ENCODE measurements around the gene PRR29. TPM values are rescaled to one million over a fixed set of nuclear protein-coding genes. Genes with fewer than 3 reads are reported as not detected.
A peak's percentile ranks its signal among the peaks of the same experiment; 100 is the strongest.

PRR29 gene
- total RNA-seq, 1 donor from 2014 or later, result not detected

DNA sequence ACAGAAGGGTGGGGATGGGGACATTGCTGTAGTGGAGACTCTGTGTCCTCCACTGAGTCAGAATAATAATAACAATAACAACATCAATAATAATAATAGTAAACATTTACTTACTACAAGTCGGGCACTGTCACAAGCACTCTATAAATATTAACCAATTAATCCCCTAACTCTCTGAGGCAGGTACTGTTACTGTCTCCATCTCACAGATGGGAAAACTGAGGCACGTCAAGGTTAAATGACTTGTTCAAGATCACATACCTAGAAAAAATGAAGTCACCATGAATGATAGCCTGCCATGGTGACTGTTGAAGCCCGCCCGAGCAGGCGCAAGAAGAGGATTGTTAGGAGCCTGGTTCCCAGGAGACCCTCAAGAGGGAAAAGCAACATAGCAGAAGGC is 10.2 kb downstream of the PRR29 start:
- no peak overlapping the region for H3K4me3 ChIP-seq
- H3K27ac ChIP-seq (replicated peaks), result peak overlapping the region; percentile 89
- H3K4me1 ChIP-seq, result peaks cover 50% of the 10 kb centered on the region
- no peaks in the 10 kb centered on the region for H3K9me3 ChIP-seq (replicated peaks)
- no peaks in the 10 kb centered on the region for H3K36me3 ChIP-seq
- TF ChIP-seq, protein P1, sequence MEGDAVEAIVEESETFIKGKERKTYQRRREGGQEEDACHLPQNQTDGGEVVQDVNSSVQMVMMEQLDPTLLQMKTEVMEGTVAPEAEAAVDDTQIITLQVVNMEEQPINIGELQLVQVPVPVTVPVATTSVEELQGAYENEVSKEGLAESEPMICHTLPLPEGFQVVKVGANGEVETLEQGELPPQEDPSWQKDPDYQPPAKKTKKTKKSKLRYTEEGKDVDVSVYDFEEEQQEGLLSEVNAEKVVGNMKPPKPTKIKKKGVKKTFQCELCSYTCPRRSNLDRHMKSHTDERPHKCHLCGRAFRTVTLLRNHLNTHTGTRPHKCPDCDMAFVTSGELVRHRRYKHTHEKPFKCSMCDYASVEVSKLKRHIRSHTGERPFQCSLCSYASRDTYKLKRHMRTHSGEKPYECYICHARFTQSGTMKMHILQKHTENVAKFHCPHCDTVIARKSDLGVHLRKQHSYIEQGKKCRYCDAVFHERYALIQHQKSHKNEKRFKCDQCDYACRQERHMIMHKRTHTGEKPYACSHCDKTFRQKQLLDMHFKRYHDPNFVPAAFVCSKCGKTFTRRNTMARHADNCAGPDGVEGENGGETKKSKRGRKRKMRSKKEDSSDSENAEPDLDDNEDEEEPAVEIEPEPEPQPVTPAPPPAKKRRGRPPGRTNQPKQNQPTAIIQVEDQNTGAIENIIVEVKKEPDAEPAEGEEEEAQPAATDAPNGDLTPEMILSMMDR (IDR thresholded peaks at IDR 0.05; ENCODE audit: borderline replicate concordance), result no peak
- no peak for DNase-seq
- intact Hi-C loops (cut with micrococcal nuclease), result no loop called here
- H3K27me3 ChIP-seq (ENCODE audit: low read depth), result no peaks in the 10 kb centered on the region

DNA sequence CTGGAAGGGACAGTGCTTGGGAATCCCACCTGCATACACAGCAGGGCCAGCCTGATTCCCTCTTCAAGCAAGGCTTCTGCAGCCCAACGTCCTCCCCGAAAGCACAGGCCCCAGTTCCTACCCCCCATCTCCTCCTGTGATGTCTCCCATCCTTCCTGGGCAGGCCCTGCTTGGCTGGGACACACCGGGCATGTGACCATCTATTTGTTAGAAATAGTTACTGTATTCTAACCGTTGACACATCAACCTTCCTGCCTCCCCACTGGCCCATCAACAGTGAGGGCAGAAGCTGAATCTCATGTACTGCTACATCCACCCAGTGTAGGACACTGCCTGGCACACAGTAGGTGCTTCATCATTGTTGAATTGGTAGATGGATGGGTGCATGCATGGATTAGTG is 10.7 kb downstream of the PRR29 start:
- Histone ChIP-seq H3K27me3 (ENCODE audit: low read depth) (no peaks in the 10 kb centered on the region), H3K4me1 (peaks cover 46% of the 10 kb centered on the region), H3K9me3 (replicated peaks) (no peaks in the 10 kb centered on the region), H3K36me3 (no peaks in the 10 kb centered on the region), H3K27ac (replicated peaks) (peak overlapping the region; percentile 89), H3K4me3 (no peak overlapping the region)
- TF ChIP-seq, protein P1 (IDR thresholded peaks at IDR 0.05; ENCODE audit: borderline replicate concordance), result no peak
- DNase-seq, result no peak
- intact Hi-C loops (cut with micrococcal nuclease), result no loop called here

DNA sequence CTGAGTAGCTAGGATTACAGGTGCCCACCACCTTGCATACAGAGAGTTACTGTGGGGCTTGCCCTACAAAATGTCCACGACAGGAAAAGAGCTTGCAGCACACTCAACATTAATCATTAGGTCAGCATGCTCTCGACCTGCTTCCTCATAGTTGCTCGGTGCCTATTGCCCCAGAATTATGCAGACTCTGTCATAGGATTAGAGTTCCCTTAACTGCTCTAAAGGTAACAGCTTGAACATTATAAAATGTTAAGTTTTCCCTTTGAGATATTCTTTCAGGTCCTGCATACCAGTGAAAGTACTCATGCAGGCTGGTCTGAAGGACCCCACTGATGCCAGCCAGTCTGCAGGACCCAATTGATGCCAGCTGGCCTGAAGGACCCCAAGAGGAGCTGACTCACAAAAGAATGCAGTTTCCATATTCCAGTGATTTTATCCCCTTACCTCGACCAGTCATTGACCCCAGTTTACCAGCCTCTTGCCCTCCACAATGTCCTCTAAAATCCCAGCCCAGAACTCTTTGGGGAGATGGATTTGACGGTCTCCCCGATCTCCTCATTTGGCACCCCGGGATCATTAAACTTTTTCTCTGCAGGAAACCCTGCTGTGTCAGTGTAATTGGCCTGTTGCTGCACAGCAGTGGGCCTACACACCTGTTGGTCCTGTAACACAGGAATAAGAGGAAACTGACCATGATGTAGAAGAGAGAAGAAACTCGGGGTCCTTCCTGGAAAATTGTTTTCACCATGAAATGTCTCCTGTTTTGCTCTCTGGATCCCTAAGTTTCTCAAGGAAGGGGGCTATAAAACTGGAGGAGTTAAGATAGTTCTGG is 11.6 kb downstream of the PRR29 start:
- Histone ChIP-seq H3K36me3 (no peaks in the 10 kb centered on the region), H3K4me1 (peaks cover 50% of the 10 kb centered on the region), H3K9me3 (replicated peaks) (no peaks in the 10 kb centered on the region), H3K27ac (replicated peaks) (peak overlapping the region; percentile 89), H3K4me3 (no peak overlapping the region), H3K27me3 (ENCODE audit: low read depth) (no peaks in the 10 kb centered on the region)
- TF ChIP-seq, protein P1 (IDR thresholded peaks at IDR 0.05; ENCODE audit: borderline replicate concordance), result no peak
- intact Hi-C loops (cut with micrococcal nuclease), result no loop called here
- no peak for DNase-seq

DNA sequence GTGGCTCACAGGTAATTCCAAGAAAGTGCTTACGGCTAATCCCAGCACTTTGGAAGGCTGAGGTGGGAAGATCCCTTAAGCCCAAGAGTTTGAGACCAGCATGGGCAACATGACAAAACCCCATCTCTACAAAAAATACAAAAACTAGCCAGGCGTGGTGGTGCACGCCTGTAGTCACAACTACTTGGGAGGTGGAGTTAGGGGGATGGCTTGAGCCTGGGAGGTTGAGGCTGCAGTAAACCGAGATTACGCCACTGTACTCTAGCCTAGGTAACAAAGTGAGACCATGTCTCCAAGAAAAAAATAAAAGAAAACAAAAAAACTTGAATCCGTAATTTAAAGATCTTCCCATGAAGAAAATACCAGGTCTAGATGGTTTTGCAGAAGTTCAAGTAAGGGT is 17.3 kb downstream of the PRR29 start:
- intact Hi-C loops (cut with micrococcal nuclease), result no loop called here
- no peak for DNase-seq
- H3K4me1 ChIP-seq, result peaks cover 36% of the 10 kb centered on the region
- H3K4me3 ChIP-seq, result peak overlapping the region; percentile 67
- no peaks in the 10 kb centered on the region for H3K9me3 ChIP-seq (replicated peaks)
- no peaks in the 10 kb centered on the region for H3K36me3 ChIP-seq
- TF ChIP-seq, protein P1 (IDR thresholded peaks at IDR 0.05; ENCODE audit: borderline replicate concordance), result no peak
- H3K27me3 ChIP-seq (ENCODE audit: low read depth), result no peaks in the 10 kb centered on the region
- H3K27ac ChIP-seq (replicated peaks), result peak overlapping the region; percentile 92

DNA sequence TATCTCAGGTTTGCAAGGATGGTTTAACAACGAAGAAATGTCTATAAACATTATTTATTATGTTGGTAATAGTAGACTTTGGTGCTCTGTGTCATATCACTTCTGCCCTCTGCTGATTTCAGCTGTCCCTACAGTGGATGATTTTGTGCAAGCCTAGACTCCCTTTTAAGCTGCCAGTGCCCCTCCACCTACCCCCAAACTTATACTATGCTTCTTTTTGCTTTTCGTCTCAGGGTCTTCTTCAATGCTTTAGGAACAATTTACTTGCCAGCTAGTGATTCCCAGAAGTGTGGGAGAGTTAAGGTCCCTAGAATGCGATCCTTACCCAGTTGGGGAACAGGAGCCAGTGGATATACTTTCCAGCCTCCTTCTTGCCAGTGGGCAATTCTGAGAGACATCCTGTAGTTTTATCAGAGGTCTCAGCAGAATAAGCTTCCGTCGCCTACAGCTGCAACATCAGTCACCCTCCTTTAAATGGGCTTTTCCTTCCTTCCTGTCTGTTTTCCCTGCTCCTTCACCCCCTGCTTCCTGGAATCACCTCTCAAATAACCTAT is 18.2 kb downstream of the PRR29 start:
- peak overlapping the region; percentile 67 for H3K4me3 ChIP-seq
- peaks cover 43% of the 10 kb centered on the region for H3K4me1 ChIP-seq
- DNase-seq, result no peak
- peak overlapping the region; percentile 92 for H3K27ac ChIP-seq (replicated peaks)
- intact Hi-C loops (cut with micrococcal nuclease), result no loop called here
- H3K36me3 ChIP-seq, result no peaks in the 10 kb centered on the region
- no peaks in the 10 kb centered on the region for H3K27me3 ChIP-seq (ENCODE audit: low read depth)
- TF ChIP-seq, protein P1 (IDR thresholded peaks at IDR 0.05; ENCODE audit: borderline replicate concordance), result peak; percentile 34
- no peaks in the 10 kb centered on the region for H3K9me3 ChIP-seq (replicated peaks)

Data from left ventricle myocardium inferior (tissue), 1 donor.